Brain microvascular endothelial cell (primary cell): ENCODE measurements around the gene ZFAND3.

Experiments used
- DNase-seq: peaks from one replicate; pipeline ENCODE4 v3.0.0-alpha.2; 2020
- H3K27ac ChIP-seq: fragments of 250-450 bp; sonication (Bioruptor Pico); 2 replicates; pipeline ENCODE4 v1.5.1; 2020; ENCODE audit warnings: mild to moderate bottlenecking, moderate library complexity
- H3K27me3 ChIP-seq: fragments of 250-450 bp; sonication (Bioruptor Pico); replicated peaks from 2 replicates; pipeline ENCODE4 v1.5.1; 2020; ENCODE audit warnings: mild to moderate bottlenecking
- H3K36me3 ChIP-seq: fragments of 250-450 bp; sonication (Bioruptor Pico); replicated peaks from 2 replicates; pipeline ENCODE4 v1.5.1; 2020; ENCODE audit warnings: mild to moderate bottlenecking
- H3K4me3 ChIP-seq: 2 replicates; pipeline ENCODE4 v1.5.1; 2011; ENCODE audit warnings: low read depth, mild to moderate bottlenecking, control low read depth, low read length, moderate library complexity
- in situ Hi-C: cut with HindIII; loops from 2 replicates; pipeline ENCODE4 v1.10.0; 2017; ENCODE audit warnings: low sequenced_read_pairs, low pct_ligation_motif_present
- TF ChIP-seq, protein P1 (sequence below): IDR thresholded peaks from 2 replicates; pipeline ENCODE4 v1.5.1; 2011; ENCODE audit warnings: low read depth, mild to moderate bottlenecking, moderate library complexity, low read length, control low read depth, inconsistent platforms; ENCODE audit errors: missing control alignments

The ZFAND3 gene

DNA sequence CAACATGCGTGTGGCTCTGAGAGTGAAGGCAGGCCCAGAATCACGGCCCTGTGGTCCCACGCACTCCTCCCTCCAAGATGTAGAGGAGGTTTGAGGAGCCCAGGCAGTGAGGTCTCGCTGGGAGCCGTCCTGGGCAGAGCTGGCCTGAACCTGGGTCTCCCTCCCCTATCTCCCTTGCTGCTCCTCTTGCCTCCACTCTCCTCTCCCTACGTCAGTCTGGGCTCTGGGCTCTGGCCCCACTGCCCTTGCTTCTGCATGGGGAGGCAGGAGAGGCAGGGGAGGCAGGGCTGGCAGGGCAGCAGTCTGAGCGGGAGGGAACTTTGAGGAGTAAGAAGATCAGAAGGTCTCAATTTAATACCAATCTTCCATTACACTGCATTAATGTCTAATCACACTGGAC, 375.1 kb downstream of the ZFAND3 start:
- in situ Hi-C loops: no loop called here

DNA sequence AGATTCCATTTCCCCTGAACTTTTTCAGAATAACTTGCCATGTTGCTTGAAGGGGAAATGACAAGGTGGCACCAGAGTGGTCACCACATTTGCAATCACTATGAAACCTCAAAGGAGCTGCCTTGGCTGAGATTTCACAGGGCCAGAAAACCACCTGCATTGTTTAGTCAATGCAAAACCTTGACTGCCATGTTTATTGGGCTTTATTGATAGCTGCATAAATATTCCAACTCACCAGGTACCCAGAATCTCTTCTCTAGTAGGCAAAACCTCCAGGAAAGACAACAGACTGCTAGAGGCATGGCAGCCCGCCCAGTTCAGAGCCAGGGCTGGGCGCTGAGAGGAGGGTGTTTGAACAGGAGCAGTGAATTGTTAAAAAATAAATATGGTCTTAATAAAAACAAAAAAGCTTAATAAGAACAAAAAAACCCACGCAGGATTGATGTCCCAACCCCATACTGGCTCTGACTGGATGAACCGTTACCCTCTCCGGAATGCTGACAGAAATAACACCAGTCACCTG, 375.6 kb downstream of the ZFAND3 start:
- Histone ChIP-seq H3K27me3 (no peaks in the 10 kb centered on the region), H3K27ac (no peak overlapping the region), H3K36me3 (no peaks in the 10 kb centered on the region), H3K4me3 (no peak overlapping the region)
- DNase-seq: no peak
- TF ChIP-seq, protein P1, sequence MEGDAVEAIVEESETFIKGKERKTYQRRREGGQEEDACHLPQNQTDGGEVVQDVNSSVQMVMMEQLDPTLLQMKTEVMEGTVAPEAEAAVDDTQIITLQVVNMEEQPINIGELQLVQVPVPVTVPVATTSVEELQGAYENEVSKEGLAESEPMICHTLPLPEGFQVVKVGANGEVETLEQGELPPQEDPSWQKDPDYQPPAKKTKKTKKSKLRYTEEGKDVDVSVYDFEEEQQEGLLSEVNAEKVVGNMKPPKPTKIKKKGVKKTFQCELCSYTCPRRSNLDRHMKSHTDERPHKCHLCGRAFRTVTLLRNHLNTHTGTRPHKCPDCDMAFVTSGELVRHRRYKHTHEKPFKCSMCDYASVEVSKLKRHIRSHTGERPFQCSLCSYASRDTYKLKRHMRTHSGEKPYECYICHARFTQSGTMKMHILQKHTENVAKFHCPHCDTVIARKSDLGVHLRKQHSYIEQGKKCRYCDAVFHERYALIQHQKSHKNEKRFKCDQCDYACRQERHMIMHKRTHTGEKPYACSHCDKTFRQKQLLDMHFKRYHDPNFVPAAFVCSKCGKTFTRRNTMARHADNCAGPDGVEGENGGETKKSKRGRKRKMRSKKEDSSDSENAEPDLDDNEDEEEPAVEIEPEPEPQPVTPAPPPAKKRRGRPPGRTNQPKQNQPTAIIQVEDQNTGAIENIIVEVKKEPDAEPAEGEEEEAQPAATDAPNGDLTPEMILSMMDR: no peak
- in situ Hi-C loops: no loop called here

More for the DNA sequence above, 375.1 kb downstream of the ZFAND3 start:
- no peak overlapping the region for H3K27ac ChIP-seq
- no peaks in the 10 kb centered on the region for H3K36me3 ChIP-seq
- no peaks in the 10 kb centered on the region for H3K27me3 ChIP-seq
- TF ChIP-seq, protein P1: no peak
- DNase-seq: no peak
- H3K4me3 ChIP-seq: no peak overlapping the region

DNA sequence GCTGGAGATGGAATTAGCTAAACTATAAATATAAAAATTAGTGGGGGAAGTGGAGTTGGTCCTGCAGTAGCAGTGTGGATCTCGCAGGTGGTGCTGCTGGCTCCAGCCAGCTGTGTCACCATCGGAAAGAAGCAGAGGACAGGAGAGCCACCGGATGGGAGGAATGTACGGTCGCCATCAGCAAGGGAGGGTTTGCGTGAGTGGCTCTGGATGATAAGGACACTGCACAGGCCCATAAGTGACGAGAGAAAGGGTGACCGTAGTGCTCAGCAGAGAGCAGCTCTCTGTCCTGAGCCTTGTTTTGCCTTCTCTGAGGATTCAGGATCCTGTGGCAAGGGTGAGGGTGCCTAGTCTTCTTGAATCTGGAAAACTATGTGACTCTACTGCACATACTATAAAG, 378.7 kb downstream of the ZFAND3 start:
- TF ChIP-seq, protein P1: no peak
- Histone ChIP-seq H3K36me3 (no peaks in the 10 kb centered on the region), H3K27me3 (no peaks in the 10 kb centered on the region), H3K4me3 (no peak overlapping the region), H3K27ac (no peak overlapping the region)
- in situ Hi-C loops: no loop called here
- no peak for DNase-seq
